ENCODE measurements around the gene MYPOP. TPM values are rescaled to one million over a fixed set of nuclear protein-coding genes. Genes with fewer than 3 reads are reported as not detected.

MYPOP gene
- total and polyA plus RNA-seq, 10 of the 15 experiments (the other 5 are each of a cell fraction or from before 2014, with no cell fraction given), result 0.47 to 9.4 (median 1.4) TPM

DNA sequence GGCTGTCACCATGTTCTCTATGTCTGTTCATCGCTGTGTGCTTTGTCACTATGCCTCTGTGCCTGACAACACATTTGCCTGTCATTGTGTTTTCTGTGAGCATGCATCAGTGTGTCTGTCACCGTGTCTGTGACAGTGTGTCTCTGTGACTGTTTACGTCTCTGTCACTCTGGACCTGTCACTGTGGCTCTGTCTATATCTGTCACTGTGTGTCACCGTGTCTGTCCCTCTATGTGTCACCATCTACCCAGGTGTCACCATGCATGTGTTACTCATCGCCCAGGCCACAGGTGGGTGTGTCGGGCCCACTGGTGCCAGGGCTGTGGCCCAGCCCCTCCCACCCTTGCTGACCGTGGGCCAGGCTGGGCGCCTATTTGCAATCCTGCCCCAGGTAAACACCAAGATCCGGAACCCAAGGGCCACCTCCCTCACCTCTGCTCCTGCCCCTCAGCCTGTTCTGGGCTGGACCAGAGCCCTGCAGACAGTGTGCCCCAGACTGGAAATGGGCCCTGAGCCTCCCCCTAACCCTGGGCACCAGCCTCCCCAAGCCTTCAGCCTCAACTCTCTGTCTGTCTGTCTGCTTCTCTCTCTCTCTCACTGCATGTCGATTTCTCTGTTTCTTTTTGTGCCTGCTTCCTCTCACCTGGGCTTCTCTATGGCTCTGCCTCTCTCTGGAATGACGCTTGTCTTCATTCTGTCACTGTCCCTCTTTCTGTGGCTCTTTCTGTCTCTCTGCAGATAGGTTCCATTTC is 24.2 kb downstream of the MYPOP start:
- POLR2A ChIA-PET, result interaction anchor here (0.6 to 9.0 kb wide), 2 partner anchors 14 to 15 kb away, joined by 4 to 178 read pairs; partner anchors contain the start of genes FOXA3 and SYMPK
- no peak for DNase-seq (ENCODE audit: low read depth, low spot score)
- no TSS peak for BruUV-seq (replicated peaks)

More for the DNA sequence above, 24.2 kb downstream of the MYPOP start:
- Histone ChIP-seq H3K79me2 (ENCODE audit: control insufficient read depth, insufficient read depth, low read length) (no peaks in the 10 kb centered on the region; the same call in 1 of the 2 replicates), H3K27me3 (replicated peaks in 1 of 2; ENCODE audit: control insufficient read depth in 2 of 2, insufficient read depth in 2 of 2, low read length in 1 of 2) (no peaks in the 10 kb centered on the region), H3K4me3 (no peak overlapping the region), H3K4me2 (ENCODE audit: control insufficient read depth, insufficient read depth) (no peak overlapping the region), H3K4me1 (ENCODE audit: control insufficient read depth, insufficient read depth, low read length) (peaks cover 28% of the 10 kb centered on the region), H3K9me3 (replicated peaks; ENCODE audit: control insufficient read depth, insufficient read depth, low read length) (no peaks in the 10 kb centered on the region), H3K9ac (ENCODE audit: control insufficient read depth, insufficient read depth, low read length) (no peak overlapping the region), H3K27ac (ENCODE audit: control insufficient read depth, insufficient read depth) (no peak overlapping the region), H2AFZ (ENCODE audit: control insufficient read depth, low read depth, low read length) (no peak overlapping the region), H3K36me3 (ENCODE audit: control insufficient read depth in 2 of 2, insufficient read depth in 2 of 2, low read length in 1 of 2) (no peaks in the 10 kb centered on the region), H4K20me1 (ENCODE audit: control insufficient read depth, insufficient read depth) (no peaks in the 10 kb centered on the region)
- no peak for FAIRE-seq
- intact Hi-C loops (cut with micrococcal nuclease; ENCODE audit: unreplicated experiment) (no loop called here), in situ Hi-C loops (cut with MboI) (no loop called here)
- ChIA-PET RAD21 (ENCODE audit: unreplicated experiment) (no interaction called here), SMC1A (ENCODE audit: uncharacterized antibody, unreplicated experiment) (interaction anchor here (6.0 kb wide), 1 partner anchor 11 kb away, joined by 98 read pairs; the partner anchor contains the start of genes FOXA3 and SYMPK), CTCF (no interaction called here)
- WGBS (ENCODE audit: insufficient coverage, insufficient replicate concordance, low lambda C conversion rate, missing lambda C conversion rate), result 53% methylated on average over 11 of the region's 11 CpGs
- TF ChIP-seq STAT1 (conservative IDR thresholded peaks at IDR 0.05), result no peak
- no peak for TF ChIP-seq TCF7 (IDR thresholded peaks at IDR 0.05; ENCODE audit: borderline replicate concordance)
- TF ChIP-seq, protein P1, sequence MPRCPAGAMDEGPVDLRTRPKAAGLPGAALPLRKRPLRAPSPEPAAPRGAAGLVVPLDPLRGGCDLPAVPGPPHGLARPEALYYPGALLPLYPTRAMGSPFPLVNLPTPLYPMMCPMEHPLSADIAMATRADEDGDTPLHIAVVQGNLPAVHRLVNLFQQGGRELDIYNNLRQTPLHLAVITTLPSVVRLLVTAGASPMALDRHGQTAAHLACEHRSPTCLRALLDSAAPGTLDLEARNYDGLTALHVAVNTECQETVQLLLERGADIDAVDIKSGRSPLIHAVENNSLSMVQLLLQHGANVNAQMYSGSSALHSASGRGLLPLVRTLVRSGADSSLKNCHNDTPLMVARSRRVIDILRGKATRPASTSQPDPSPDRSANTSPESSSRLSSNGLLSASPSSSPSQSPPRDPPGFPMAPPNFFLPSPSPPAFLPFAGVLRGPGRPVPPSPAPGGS (IDR thresholded peaks at IDR 0.05; ENCODE audit: borderline replicate concordance, insufficient read depth, low read depth, low read length, poor library complexity, severe bottlenecking), result peak; percentile 88
- no peak for TF ChIP-seq STAT3 (IDR thresholded peaks at IDR 0.05; ENCODE audit: low read depth, low read length)
- peak; percentile 37; the same call in 1 of the 2 replicates for TF ChIP-seq TCF3 (IDR thresholded peaks at IDR 0.05; ENCODE audit: borderline replicate concordance, insufficient read depth, low read depth, low read length)
- TF ChIP-seq GATAD2B (conservative IDR thresholded peaks at IDR 0.05; ENCODE audit: low read depth), result no peak
- no peak for TF ChIP-seq CBX5 (IDR thresholded peaks at IDR 0.05; ENCODE audit: low read depth)
- TF ChIP-seq SUZ12 (IDR thresholded peaks at IDR 0.05; ENCODE audit: unreplicated experiment), result no peak
- TF ChIP-seq, protein P2, sequence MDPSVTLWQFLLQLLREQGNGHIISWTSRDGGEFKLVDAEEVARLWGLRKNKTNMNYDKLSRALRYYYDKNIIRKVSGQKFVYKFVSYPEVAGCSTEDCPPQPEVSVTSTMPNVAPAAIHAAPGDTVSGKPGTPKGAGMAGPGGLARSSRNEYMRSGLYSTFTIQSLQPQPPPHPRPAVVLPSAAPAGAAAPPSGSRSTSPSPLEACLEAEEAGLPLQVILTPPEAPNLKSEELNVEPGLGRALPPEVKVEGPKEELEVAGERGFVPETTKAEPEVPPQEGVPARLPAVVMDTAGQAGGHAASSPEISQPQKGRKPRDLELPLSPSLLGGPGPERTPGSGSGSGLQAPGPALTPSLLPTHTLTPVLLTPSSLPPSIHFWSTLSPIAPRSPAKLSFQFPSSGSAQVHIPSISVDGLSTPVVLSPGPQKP (IDR thresholded peaks at IDR 0.05; ENCODE audit: low read depth, low read length), result no peak
- TF ChIP-seq, protein P3, sequence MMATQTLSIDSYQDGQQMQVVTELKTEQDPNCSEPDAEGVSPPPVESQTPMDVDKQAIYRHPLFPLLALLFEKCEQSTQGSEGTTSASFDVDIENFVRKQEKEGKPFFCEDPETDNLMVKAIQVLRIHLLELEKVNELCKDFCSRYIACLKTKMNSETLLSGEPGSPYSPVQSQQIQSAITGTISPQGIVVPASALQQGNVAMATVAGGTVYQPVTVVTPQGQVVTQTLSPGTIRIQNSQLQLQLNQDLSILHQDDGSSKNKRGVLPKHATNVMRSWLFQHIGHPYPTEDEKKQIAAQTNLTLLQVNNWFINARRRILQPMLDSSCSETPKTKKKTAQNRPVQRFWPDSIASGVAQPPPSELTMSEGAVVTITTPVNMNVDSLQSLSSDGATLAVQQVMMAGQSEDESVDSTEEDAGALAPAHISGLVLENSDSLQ (IDR thresholded peaks at IDR 0.05), result peak; percentile 51; the same call in 1 of the 2 replicates
- no peak for TF ChIP-seq BHLHE40 (IDR thresholded peaks at IDR 0.05; ENCODE audit: borderline replicate concordance in 1 of 2, low read depth in 2 of 2, low read length in 1 of 2)
- ATAC-seq, result no peak

All from GM12878 (cell line).